ENCODE data around the gene SPHK2.

GRCh38 chr19:48676487-48676886, 57.2 kb downstream of the SPHK2 start:
- no peak for TF ChIP-seq REST (IDR thresholded peaks at IDR 0.05; ENCODE audit: insufficient replicate concordance, low read depth)
- TF ChIP-seq CTCF (IDR thresholded peaks at IDR 0.05; ENCODE audit: insufficient read depth, low read length), result no peak
- TF ChIP-seq POLR2AphosphoS5 (IDR thresholded peaks at IDR 0.05; ENCODE audit: low read depth), result no peak
- TF ChIP-seq SPI1 (IDR thresholded peaks at IDR 0.05; ENCODE audit: borderline replicate concordance, low read depth), result no peak
